K562 (cell line): ENCODE results near the gene TLE6. TPM values are rescaled to one million over a fixed set of nuclear protein-coding genes. Genes with fewer than 3 reads are reported as not detected.

Source experiments
- ATAC-seq: fragments of 200-7000 bp; cut with Tn5 transposase; 3 replicates; pipeline ENCODE4 v1.9.1; 2020; ENCODE audit warnings: moderate library complexity
- BruUV-seq: library from RNA; stranded (reverse); fragments of 400-500 nt; replicated peaks from 2 replicates; lab custom pipeline; 2021; lab: Mats Ljungman, UMichigan
- CTCF ChIA-PET: fragments of 300-600 bp; formaldehyde crosslinking; extraction: SDS; loops from one replicate; lab custom pipeline; 2021; ENCODE audit warnings: low intra/inter-chr PET ratio; lab: Yijun Ruan, JAX
- POLR2A ChIA-PET: fragments of 300-600, 350-650 bp; sonication (Branson Sonifier 250); formaldehyde crosslinking; extraction: SDS; loops from one replicate; lab custom pipeline; 2021; ENCODE audit warnings: antibody characterized with exemption, inconsistent platforms; lab: Yijun Ruan, JAX
- DNase-seq, 4 experiments: peaks; one replicate each; pipeline versions ENCODE4 v3.0.0 to v3.0.0-alpha.2; 2011 to 2018; ENCODE audit warnings: low spot score in 3 of 4, mixed read lengths in 3 of 4; ENCODE audit errors: extremely low read depth in 1 of 4
- FAIRE-seq: peaks from 2 replicates; lab custom pipeline; 2011; peaks lifted over from hg19 to GRCh38; lab: Jason Lieb, UNC
- H2AFZ ChIP-seq: 2 replicates; pipeline ENCODE4 v1.6.0; 2011; ENCODE audit warnings: low read depth, low read length, control low read depth, inconsistent platforms
- H3K27ac ChIP-seq: fragments of 200-600 bp; 3 replicates; pipeline ENCODE4 v1.8.0; 2011; ENCODE audit warnings: low read depth, mild to moderate bottlenecking, control low read depth, inconsistent platforms, low read length, moderate library complexity, mixed read lengths; ENCODE audit errors: extremely low read depth
- H3K27me3 ChIP-seq, 2 experiments: fragments of 300-600 bp in 1 of 2; 2 replicates in 1 of 2; 3 replicates in 1 of 2; pipeline versions ENCODE4 v1.6.0 to v1.8.0; 2011; ENCODE audit warnings: inconsistent platforms in 2 of 2, low read length in 2 of 2, mild to moderate bottlenecking in 1 of 2, mixed read lengths in 1 of 2, moderate library complexity in 1 of 2; ENCODE audit not compliant: control insufficient read depth in 2 of 2, insufficient read depth in 2 of 2
- H3K36me3 ChIP-seq: fragments of 300-600 bp; 3 replicates; pipeline ENCODE4 v1.8.0; 2011; ENCODE audit warnings: mild to moderate bottlenecking, low read length, inconsistent platforms; ENCODE audit not compliant: control insufficient read depth, insufficient read depth
- H3K4me1 ChIP-seq, 2 experiments: fragments of 200-600 bp in 1 of 2; replicated peaks in 1 of 2; 2 replicates in 1 of 2; 3 replicates in 1 of 2; pipeline versions ENCODE4 v1.5.1 to v1.8.0; 2011; ENCODE audit warnings: inconsistent platforms in 2 of 2, low read length in 2 of 2, mild to moderate bottlenecking in 1 of 2, mixed read lengths in 1 of 2, moderate library complexity in 1 of 2; ENCODE audit not compliant: control insufficient read depth in 2 of 2, insufficient read depth in 2 of 2
- H3K4me2 ChIP-seq: 2 replicates; pipeline ENCODE4 v1.6.1; 2011; ENCODE audit warnings: low read length, control low read depth, inconsistent platforms, mixed read lengths; ENCODE audit not compliant: insufficient read depth
- H3K4me3 ChIP-seq: fragments of 200-600 bp; sonication (generic), shearing (Covaris generic); 2 replicates; pipeline ENCODE4 v1.5.1; 2016; ENCODE audit warnings: control low read depth, inconsistent platforms
- H3K79me2 ChIP-seq: fragments of 200-600 bp; 3 replicates; pipeline ENCODE4 v1.8.0; 2011; ENCODE audit warnings: low read length, inconsistent platforms; ENCODE audit not compliant: control insufficient read depth, insufficient read depth
- H3K9ac ChIP-seq, 2 experiments: 2 replicates each; pipeline versions ENCODE4 v1.6.0 to v1.6.1; 2011; ENCODE audit warnings: low read depth in 2 of 2, low read length in 2 of 2, control low read depth in 1 of 2, inconsistent platforms in 1 of 2, mild to moderate bottlenecking in 1 of 2, mixed read lengths in 1 of 2; ENCODE audit not compliant: insufficient read depth in 1 of 2
- H3K9me1 ChIP-seq: one replicate; pipeline ENCODE4 v1.6.0; 2011; ENCODE audit warnings: inconsistent platforms, mild to moderate bottlenecking, low read length, moderate library complexity; ENCODE audit not compliant: control insufficient read depth, insufficient read depth
- H3K9me3 ChIP-seq: replicated peaks from 2 replicates; pipeline ENCODE4 v1.5.1; 2011; ENCODE audit warnings: low read depth, low read length, inconsistent platforms; ENCODE audit not compliant: control insufficient read depth, insufficient read depth
- H4K20me1 ChIP-seq: replicated peaks from 2 replicates; pipeline ENCODE4 v1.6.1; 2011; ENCODE audit warnings: low read length, inconsistent platforms, mixed read lengths; ENCODE audit not compliant: control insufficient read depth, insufficient read depth
- RBM25 ChIP-seq: fragments of 200-400 bp; formaldehyde crosslinking; IDR thresholded peaks from 2 replicates; pipeline ENCODE4 v1.6.1; 2018; ENCODE audit warnings: low read length, low read depth, moderate library complexity; ENCODE audit not compliant: severe bottlenecking
- TFAM ChIP-seq: fragments of 250-450 bp; sonication (Bioruptor Pico); conservative IDR thresholded peaks from 2 replicates; pipeline ENCODE4 v1.5.0; 2021; ENCODE audit warnings: mild to moderate bottlenecking, moderate library complexity
- ZNF121 ChIP-seq: sonication (generic); formaldehyde crosslinking; conservative IDR thresholded peaks from 2 replicates; pipeline ENCODE4 v1.8.0; 2022; ENCODE audit warnings: missing genetic modification reagents
- ZNF561 ChIP-seq: fragments of 450-650 bp; formaldehyde crosslinking; conservative IDR thresholded peaks from 2 replicates; pipeline ENCODE4 v1.4.0; 2020; ENCODE audit warnings: mild to moderate bottlenecking, moderate library complexity
- WGBS: fragments of 100-300 bp; shearing (Covaris generic); methylation state at CpG from one replicate; pipeline ENCODE4 v1.1.6; 2016; ENCODE audit warnings: low coverage, mixed read lengths; ENCODE audit not compliant: insufficient coverage; ENCODE audit errors: missing lambda C conversion rate; 5-methylcytosine and 5-hydroxymethylcytosine counted together
- in situ Hi-C: fragments of 300-500 bp; cut with MboI; formaldehyde crosslinking; loops from 4 replicates; pipeline ENCODE4 v1.15.0; 2018; ENCODE audit warnings: inconsistent platforms, mixed read lengths
- intact Hi-C: fragments of 100-400 bp; cut with micrococcal nuclease; formaldehyde crosslinking; loops from 2 replicates; pipeline ENCODE4 v1.14.2; 2022
- polyA plus RNA-seq, 8 experiments: library from polyadenylated mRNA; depleted of rRNA in 4 of 8; stranded (reverse) in 5 of 8; unstranded in 3 of 8; fragments of >200 nt; fragmentation: Nextera tagmentation in 2 of 8; fragmentation: Illumina TruSeq in 1 of 8; extraction: Ambion mirVana in 2 of 8; extraction: Trizol in 1 of 8; gene quantifications; 2 replicates each; pipeline versions ENCODE4 v1.2.1 to v1.2.3, GENCODE V29; 2011 to 2014; ENCODE audit warnings: inconsistent platforms in 1 of 8, missing spikeins in 1 of 8
- total RNA-seq, 7 experiments: library from RNA; depleted of rRNA in 6 of 7; stranded (reverse); fragments of >200 nt in 6 of 7; fragmentation: Illumina TruSeq in 2 of 7; extraction: Trizol in 2 of 7; gene quantifications; 2 replicates each; pipeline versions ENCODE4 v1.2.1 to v1.2.3, GENCODE V29; 2011 to 2021; ENCODE audit warnings: low replicate concordance in 1 of 7
- TF ChIP-seq, protein P1 (sequence below): sonication (generic); formaldehyde crosslinking; IDR thresholded peaks from 2 replicates; pipeline ENCODE4 v1.9.0; 2022; ENCODE audit warnings: mild to moderate bottlenecking, missing genetic modification reagents
- TF ChIP-seq, protein P2 (sequence below), 2 experiments: fragments of 450-650 bp in 1 of 2; sonication (generic) in 1 of 2; formaldehyde crosslinking; conservative IDR thresholded peaks; 2 replicates each; pipeline versions ENCODE4 v1.4.0 to v1.8.1; 2020 to 2022; ENCODE audit warnings: mild to moderate bottlenecking in 1 of 2, missing genetic modification reagents in 1 of 2
- TF ChIP-seq, protein P3 (sequence below): fragments of 450-650 bp; formaldehyde crosslinking; IDR thresholded peaks from 2 replicates; pipeline ENCODE4 v1.4.0; 2020; ENCODE audit warnings: mild to moderate bottlenecking, mixed read lengths

The TLE6 gene
- total and polyA plus RNA-seq, 9 of the 15 experiments (the other 6 are each of a cell fraction or from before 2014, with no cell fraction given): 1.1 to 6.1 (median 2.5) TPM

DNA sequence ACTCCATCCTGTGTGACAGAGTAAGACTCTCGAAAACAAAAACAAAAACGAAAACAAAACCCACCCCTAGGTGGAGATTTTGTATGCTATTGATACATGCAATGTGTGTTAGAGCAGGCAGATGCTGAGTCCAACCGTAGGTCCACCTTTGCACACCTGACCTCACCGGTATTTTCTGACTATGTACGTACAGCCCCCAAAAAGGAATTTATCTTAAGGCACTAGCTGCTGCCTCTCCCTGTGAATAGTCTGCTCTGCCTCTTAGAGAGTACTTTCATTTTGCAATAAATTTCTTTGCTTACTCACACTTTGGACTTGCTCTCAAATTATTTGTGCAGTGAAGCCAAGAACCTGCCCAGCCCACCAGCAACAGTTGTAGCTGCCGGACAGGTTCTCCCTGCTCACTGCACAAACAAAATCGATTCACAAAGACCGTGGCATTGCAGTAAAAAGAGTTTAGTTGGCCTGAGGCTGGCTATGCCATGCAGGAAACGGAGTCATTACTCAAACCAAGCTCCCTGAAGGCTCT, 24.3 kb upstream of the TLE6 start (continued):
- TF ChIP-seq ZNF561 (CRISPR knock-in tag): no peak
- TF ChIP-seq, protein P1, sequence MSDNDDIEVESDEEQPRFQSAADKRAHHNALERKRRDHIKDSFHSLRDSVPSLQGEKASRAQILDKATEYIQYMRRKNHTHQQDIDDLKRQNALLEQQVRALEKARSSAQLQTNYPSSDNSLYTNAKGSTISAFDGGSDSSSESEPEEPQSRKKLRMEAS (CRISPR knock-in tag): no peak

DNA sequence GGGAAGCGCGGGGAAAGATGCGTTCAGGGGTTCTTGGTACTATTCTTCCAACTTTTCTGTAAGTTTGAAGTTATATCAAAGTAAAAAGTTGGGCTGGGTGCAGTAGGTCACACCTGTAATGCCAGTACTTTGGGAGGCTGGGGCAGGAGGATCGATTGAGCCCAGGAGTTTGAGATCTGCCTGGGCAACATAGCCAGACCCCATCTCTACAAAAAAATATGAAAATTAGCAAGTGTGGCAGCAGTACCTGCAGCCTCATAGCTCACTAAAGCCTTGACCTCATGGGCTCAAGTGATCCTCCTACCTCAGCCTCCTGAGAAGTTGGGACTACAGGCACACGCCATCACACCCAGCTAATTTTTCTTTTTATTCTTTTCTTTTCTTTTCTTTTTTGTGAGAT, 20.2 kb upstream of the TLE6 start:
- H3K27ac ChIP-seq: no peak overlapping the region
- BruUV-seq: no TSS peak
- no peak overlapping the region for H2AFZ ChIP-seq

More for the DNA sequence above, 20.2 kb upstream of the TLE6 start:
- H3K9me1 ChIP-seq: no peaks in the 10 kb centered on the region
- in situ Hi-C loops: loop anchor here (10.0 kb wide), 1 partner anchor 348 kb away; no protein-coding TSS in a partner anchor
- no peaks in the 10 kb centered on the region for H3K79me2 ChIP-seq
- no peaks in the 10 kb centered on the region for H4K20me1 ChIP-seq
- peak; percentile 50 for TF ChIP-seq RBM25
- TF ChIP-seq, protein P2, sequence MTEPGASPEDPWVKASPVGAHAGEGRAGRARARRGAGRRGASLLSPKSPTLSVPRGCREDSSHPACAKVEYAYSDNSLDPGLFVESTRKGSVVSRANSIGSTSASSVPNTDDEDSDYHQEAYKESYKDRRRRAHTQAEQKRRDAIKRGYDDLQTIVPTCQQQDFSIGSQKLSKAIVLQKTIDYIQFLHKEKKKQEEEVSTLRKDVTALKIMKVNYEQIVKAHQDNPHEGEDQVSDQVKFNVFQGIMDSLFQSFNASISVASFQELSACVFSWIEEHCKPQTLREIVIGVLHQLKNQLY (CRISPR knock-in tag; conservative IDR thresholded peaks at IDR 0.05): no peak
- TF ChIP-seq TFAM: no peak
- TF ChIP-seq, protein P3, sequence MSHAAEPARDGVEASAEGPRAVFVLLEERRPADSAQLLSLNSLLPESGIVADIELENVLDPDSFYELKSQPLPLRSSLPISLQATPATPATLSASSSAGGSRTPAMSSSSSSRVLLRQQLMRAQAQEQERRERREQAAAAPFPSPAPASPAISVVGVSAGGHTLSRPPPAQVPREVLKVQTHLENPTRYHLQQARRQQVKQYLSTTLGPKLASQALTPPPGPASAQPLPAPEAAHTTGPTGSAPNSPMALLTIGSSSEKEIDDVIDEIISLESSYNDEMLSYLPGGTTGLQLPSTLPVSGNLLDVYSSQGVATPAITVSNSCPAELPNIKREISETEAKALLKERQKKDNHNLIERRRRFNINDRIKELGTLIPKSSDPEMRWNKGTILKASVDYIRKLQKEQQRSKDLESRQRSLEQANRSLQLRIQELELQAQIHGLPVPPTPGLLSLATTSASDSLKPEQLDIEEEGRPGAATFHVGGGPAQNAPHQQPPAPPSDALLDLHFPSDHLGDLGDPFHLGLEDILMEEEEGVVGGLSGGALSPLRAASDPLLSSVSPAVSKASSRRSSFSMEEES (CRISPR knock-in tag): no peak
- TF ChIP-seq ZNF121 (CRISPR knock-in tag): peak; percentile 88
- TF ChIP-seq, all 486 proteins: peak for 2
- H3K9me3 ChIP-seq: no peaks in the 10 kb centered on the region
- FAIRE-seq: no peak
- ATAC-seq: no peak
- H3K4me1 ChIP-seq: peaks cover under 1 to 3% of the 10 kb centered on the region in 2 experiments; a peak in 3 of 5 replicates
- no peak overlapping the region for H3K4me2 ChIP-seq
- H3K4me3 ChIP-seq: no peak overlapping the region
- H3K27me3 ChIP-seq: no peaks in the 10 kb centered on the region
- H3K9ac ChIP-seq: no peak overlapping the region
- WGBS: 64% methylated on average over 5 of the region's 5 CpGs
- ChIA-PET POLR2A (interaction anchor here (0.6 kb wide), 1 partner anchor 308 kb away, joined by 3 read pairs; no protein-coding TSS in a partner anchor), CTCF (interaction anchor here (1.0 to 1.8 kb wide), 4 partner anchors 106 to 254 kb away, joined by 3 to 6 read pairs (median 4); no protein-coding TSS in a partner anchor)
- no peak for DNase-seq
- H3K36me3 ChIP-seq: no peaks in the 10 kb centered on the region
- intact Hi-C loops: loop anchor here (10.0 kb wide), 1 partner anchor 148 kb away; no protein-coding TSS in a partner anchor
